Esophagus squamous epithelium (tissue), 4 donors: ENCODE measurements around the gene SETBP1.

Experiments used
- POLR2A ChIP-seq, 4 donors: fragments of 450-650 bp; IDR thresholded peaks; one replicate each; pipeline ENCODE4 v1.6.1; 2017; ENCODE audit warnings: antibody characterized with exemption in 4 of 4, mild to moderate bottlenecking in 4 of 4, moderate library complexity in 3 of 4
- TF ChIP-seq, protein P1 (sequence below), 6 experiments: fragments of 450-650 bp in 4 of 6; fragments of 200-600 bp in 2 of 6; sonication (generic) in 2 of 6; IDR thresholded peaks; one replicate each; pipeline ENCODE4 v1.5.1; 2016 to 2019; ENCODE audit warnings: antibody characterized with exemption in 6 of 6, mild to moderate bottlenecking in 4 of 6, moderate library complexity in 4 of 6

DNA sequence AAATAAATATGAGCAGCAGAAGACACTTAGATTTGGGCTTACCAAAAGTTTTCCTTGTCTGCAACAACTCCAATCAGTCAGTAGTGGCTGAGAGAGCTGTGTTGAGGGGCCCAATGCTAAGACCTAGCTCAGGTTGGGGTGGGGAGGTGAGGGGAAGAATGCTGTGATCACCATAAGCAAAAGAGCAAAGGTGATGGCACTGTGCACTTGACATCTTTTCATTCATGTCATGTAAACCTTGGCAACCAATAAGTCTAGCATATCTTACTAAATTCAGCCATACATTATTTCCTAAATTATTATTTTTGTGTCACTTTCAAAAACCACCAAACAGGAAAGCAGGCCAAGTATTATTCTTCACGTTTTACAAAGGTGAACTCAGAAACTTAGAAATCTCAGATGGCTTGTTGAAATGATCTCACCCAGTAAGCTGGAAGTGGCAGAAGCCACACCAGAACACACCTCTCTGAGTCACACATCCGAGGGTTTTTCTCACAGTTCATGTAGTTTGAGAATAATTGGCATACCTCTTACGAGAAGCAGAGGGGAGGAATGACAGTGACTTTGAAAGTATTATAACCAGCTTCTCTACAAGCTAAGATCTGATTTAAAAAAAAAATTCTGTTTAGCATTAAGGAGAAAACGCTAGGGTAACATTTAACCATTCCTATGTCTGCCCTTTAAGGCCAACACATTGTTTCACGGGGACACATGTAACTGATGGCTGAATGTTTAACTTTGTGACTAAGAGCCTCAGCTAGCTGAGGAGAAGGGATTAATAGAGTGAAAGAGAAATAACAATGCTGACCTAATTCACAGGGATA lies 43.3 kb upstream of the SETBP1 start:
- TF ChIP-seq POLR2A (IDR thresholded peaks at IDR 0.05) = no peak
- TF ChIP-seq, protein P1, sequence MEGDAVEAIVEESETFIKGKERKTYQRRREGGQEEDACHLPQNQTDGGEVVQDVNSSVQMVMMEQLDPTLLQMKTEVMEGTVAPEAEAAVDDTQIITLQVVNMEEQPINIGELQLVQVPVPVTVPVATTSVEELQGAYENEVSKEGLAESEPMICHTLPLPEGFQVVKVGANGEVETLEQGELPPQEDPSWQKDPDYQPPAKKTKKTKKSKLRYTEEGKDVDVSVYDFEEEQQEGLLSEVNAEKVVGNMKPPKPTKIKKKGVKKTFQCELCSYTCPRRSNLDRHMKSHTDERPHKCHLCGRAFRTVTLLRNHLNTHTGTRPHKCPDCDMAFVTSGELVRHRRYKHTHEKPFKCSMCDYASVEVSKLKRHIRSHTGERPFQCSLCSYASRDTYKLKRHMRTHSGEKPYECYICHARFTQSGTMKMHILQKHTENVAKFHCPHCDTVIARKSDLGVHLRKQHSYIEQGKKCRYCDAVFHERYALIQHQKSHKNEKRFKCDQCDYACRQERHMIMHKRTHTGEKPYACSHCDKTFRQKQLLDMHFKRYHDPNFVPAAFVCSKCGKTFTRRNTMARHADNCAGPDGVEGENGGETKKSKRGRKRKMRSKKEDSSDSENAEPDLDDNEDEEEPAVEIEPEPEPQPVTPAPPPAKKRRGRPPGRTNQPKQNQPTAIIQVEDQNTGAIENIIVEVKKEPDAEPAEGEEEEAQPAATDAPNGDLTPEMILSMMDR (IDR thresholded peaks at IDR 0.05) = no peak
